Panc1 (cell line): Measurements from ENCODE around the gene PAMR1. TPM values are rescaled to one million over a fixed set of nuclear protein-coding genes. Genes with fewer than 3 reads are reported as not detected.

ENCODE experiments used
- ATAC-seq: fragments of 200-7000 bp; cut with Tn5 transposase; 2 replicates; pipeline ENCODE4 v1.9.1; 2020; ENCODE audit warnings: mild to moderate bottlenecking, moderate library complexity
- BruUV-seq: library from RNA; stranded (reverse); fragments of 400-500 nt; replicated peaks from 2 replicates; lab custom pipeline; 2021; lab: Mats Ljungman, UMichigan
- CTCF ChIA-PET: fragments of 300-600 bp; sonication (Branson Sonifier 250); formaldehyde crosslinking; loops from one replicate; lab custom pipeline; 2022; ENCODE audit warnings: antibody characterized with exemption; lab: Charles Lee
- POLR2A ChIA-PET: fragments of 300-600 bp; sonication (Branson Sonifier 250); formaldehyde crosslinking; loops from one replicate; lab custom pipeline; 2022; ENCODE audit warnings: antibody characterized with exemption; lab: Charles Lee
- DNase-seq: peaks from one replicate; pipeline ENCODE4 v3.0.0-alpha.2; 2010; ENCODE audit warnings: low read depth, low spot score
- H3K27ac ChIP-seq: 2 replicates; pipeline ENCODE4 v1.5.1; 2011; ENCODE audit warnings: mild to moderate bottlenecking, low read length, inconsistent platforms
- H3K27me3 ChIP-seq: fragments of 200-500 bp; sonication (Bioruptor generic); 2 replicates; pipeline ENCODE4 v1.6.0; 2014; ENCODE audit warnings: low read length, inconsistent platforms; ENCODE audit not compliant: control insufficient read depth, insufficient read depth
- H3K36me3 ChIP-seq: fragments of 200-500 bp; sonication (Bioruptor generic); 2 replicates; pipeline ENCODE4 v1.5.1; 2014; ENCODE audit warnings: inconsistent platforms, mild to moderate bottlenecking, low read length, moderate library complexity; ENCODE audit not compliant: control insufficient read depth, insufficient read depth
- H3K4me1 ChIP-seq: 2 replicates; pipeline ENCODE4 v1.5.1; 2011; ENCODE audit warnings: inconsistent platforms, mild to moderate bottlenecking, low read length, moderate library complexity; ENCODE audit not compliant: control insufficient read depth, insufficient read depth
- H3K4me3 ChIP-seq, 2 experiments: 2 replicates each; pipeline ENCODE4 v1.5.1; 2011 to 2012; ENCODE audit warnings: low read depth in 2 of 2, low read length in 2 of 2, mild to moderate bottlenecking in 2 of 2, inconsistent platforms in 1 of 2, moderate library complexity in 1 of 2
- H3K9me3 ChIP-seq: fragments of 200-500 bp; sonication (Bioruptor generic); 2 replicates; pipeline ENCODE4 v1.5.1; 2014; ENCODE audit warnings: low read depth, mild to moderate bottlenecking, inconsistent platforms, low read length, moderate library complexity; ENCODE audit not compliant: control insufficient read depth, insufficient read depth
- POLR2AphosphoS5 ChIP-seq: IDR thresholded peaks from 2 replicates; pipeline ENCODE4 v1.6.1; 2012; ENCODE audit warnings: mild to moderate bottlenecking, low read depth, low read length, moderate library complexity
- REST ChIP-seq, 2 experiments: IDR thresholded peaks; 2 replicates each; pipeline ENCODE4 v1.6.1; 2011 to 2012; ENCODE audit warnings: low read depth in 2 of 2, control low read depth in 1 of 2, low read length in 1 of 2, mild to moderate bottlenecking in 1 of 2, moderate library complexity in 1 of 2; ENCODE audit not compliant: insufficient read depth in 1 of 2
- SIN3A ChIP-seq: IDR thresholded peaks from 2 replicates; pipeline ENCODE4 v1.6.1; 2012; ENCODE audit warnings: low read depth, mild to moderate bottlenecking, low read length, moderate library complexity, borderline replicate concordance; ENCODE audit not compliant: insufficient read depth
- TCF7L2 ChIP-seq: IDR thresholded peaks from 2 replicates; pipeline ENCODE4 v1.6.1; 2011; ENCODE audit warnings: mild to moderate bottlenecking, low read depth, low read length, inconsistent platforms
- in situ Hi-C: cut with HindIII; loops from 2 replicates; pipeline ENCODE4 v1.10.0; 2016; ENCODE audit warnings: low sequenced_read_pairs, low pct_unique_long_range_greater_than_20kb
- intact Hi-C: fragments of 100-400 bp; cut with micrococcal nuclease; formaldehyde crosslinking; loops from one replicate; pipeline ENCODE4 v1.10.0; 2022; ENCODE audit not compliant: unreplicated experiment
- total RNA-seq: library from RNA; stranded (reverse); gene quantifications from one replicate; pipeline ENCODE4 v1.2.1, GENCODE V29; 2021; ENCODE audit not compliant: unreplicated experiment
- TF ChIP-seq, protein P1 (sequence below): fragments of 450-650 bp; IDR thresholded peaks from 2 replicates; pipeline ENCODE4 v1.5.1; 2017; ENCODE audit warnings: mild to moderate bottlenecking

The PAMR1 gene
- total RNA-seq, 1 experiment from 2014 or later: 0.13 TPM

- TF ChIP-seq POLR2AphosphoS5: no peak
- no peak for TF ChIP-seq REST (IDR thresholded peaks at IDR 0.05; ENCODE audit: insufficient read depth in 1 of 2, low read depth in 2 of 2, low read length in 1 of 2)
- TF ChIP-seq TCF7L2: no peak
- TF ChIP-seq, protein P1, sequence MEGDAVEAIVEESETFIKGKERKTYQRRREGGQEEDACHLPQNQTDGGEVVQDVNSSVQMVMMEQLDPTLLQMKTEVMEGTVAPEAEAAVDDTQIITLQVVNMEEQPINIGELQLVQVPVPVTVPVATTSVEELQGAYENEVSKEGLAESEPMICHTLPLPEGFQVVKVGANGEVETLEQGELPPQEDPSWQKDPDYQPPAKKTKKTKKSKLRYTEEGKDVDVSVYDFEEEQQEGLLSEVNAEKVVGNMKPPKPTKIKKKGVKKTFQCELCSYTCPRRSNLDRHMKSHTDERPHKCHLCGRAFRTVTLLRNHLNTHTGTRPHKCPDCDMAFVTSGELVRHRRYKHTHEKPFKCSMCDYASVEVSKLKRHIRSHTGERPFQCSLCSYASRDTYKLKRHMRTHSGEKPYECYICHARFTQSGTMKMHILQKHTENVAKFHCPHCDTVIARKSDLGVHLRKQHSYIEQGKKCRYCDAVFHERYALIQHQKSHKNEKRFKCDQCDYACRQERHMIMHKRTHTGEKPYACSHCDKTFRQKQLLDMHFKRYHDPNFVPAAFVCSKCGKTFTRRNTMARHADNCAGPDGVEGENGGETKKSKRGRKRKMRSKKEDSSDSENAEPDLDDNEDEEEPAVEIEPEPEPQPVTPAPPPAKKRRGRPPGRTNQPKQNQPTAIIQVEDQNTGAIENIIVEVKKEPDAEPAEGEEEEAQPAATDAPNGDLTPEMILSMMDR: no peak
- TF ChIP-seq SIN3A: no peak
- Histone ChIP-seq H3K27ac (no peak overlapping the region), H3K4me3 (no peak overlapping the region), H3K36me3 (no peaks in the 10 kb centered on the region), H3K9me3 (no peaks in the 10 kb centered on the region), H3K27me3 (peaks cover 49% of the 10 kb centered on the region), H3K4me1 (no peaks in the 10 kb centered on the region)
- ATAC-seq: no peak
- BruUV-seq: no TSS peak
- in situ Hi-C loops: no loop called here
- intact Hi-C loops: no loop called here
- POLR2A ChIA-PET: no interaction called here
- CTCF ChIA-PET: no interaction called here
- no peak for DNase-seq
Observed at GRCh38 chr11:35454362-35454761, 71.1 kb downstream of the PAMR1 start.

DNA sequence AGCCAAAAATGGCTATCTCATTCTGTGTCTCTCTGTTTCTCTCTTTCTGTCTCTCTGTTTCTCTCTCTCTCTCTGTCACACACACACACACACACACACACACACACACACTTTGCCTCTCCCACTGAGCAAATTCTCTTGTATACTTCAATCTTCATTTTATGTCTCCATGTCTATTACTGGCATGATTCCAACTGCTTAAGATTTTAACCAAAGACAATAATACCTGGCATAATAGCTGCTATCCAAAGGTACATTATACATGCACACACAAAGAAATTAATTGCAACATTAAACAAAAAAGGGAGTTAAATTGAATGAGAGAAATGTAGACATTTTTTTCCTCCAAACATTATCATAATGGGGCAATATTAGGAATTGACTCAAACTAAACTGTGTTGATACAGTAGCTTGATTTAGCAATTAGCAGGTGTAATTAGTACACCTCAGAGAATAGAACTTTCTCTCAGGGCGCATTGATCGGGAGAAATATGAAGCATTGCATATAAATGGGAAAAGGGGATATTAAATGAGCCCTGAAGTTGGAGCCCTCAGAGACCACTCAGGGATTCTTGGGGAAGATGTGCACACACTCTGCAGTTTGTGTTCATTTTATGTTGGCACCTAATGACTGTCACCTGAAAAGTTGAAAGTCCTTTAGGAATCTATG is 88.7 kb downstream of the PAMR1 start:
- no peak for TF ChIP-seq REST (IDR thresholded peaks at IDR 0.05; ENCODE audit: insufficient read depth in 1 of 2, low read depth in 2 of 2, low read length in 1 of 2)
- no TSS peak for BruUV-seq
- in situ Hi-C loops: no loop called here
- no peak overlapping the region for H3K4me3 ChIP-seq
- ChIA-PET CTCF (interaction anchor here (1.0 kb wide), 1 partner anchor 48 kb away, joined by 3 read pairs; no protein-coding TSS in a partner anchor), POLR2A (interaction anchor here (0.7 kb wide), 1 partner anchor 732 kb away, joined by 4 read pairs; no protein-coding TSS in a partner anchor)
- H3K9me3 ChIP-seq: no peaks in the 10 kb centered on the region
- H3K36me3 ChIP-seq: no peaks in the 10 kb centered on the region
- H3K4me1 ChIP-seq: no peaks in the 10 kb centered on the region
- peaks cover 56% of the 10 kb centered on the region for H3K27me3 ChIP-seq
- ATAC-seq (no peak), DNase-seq (no peak)
- intact Hi-C loops: no loop called here
- H3K27ac ChIP-seq: no peak overlapping the region
